Neural cell (in vitro differentiated cells): Measurements from ENCODE around the gene BPTF. TPM values are rescaled to one million over a fixed set of nuclear protein-coding genes. Genes with fewer than 3 reads are reported as not detected.

ENCODE experiments used
- H2AFZ ChIP-seq: fragments of 200-600, 300-800 bp; sonication (generic), shearing (Covaris generic); 2 replicates; pipeline ENCODE4 v1.6.0; 2014; ENCODE audit warnings: low read depth, mild to moderate bottlenecking, antibody characterized with exemption, low read length, moderate library complexity
- H3F3A ChIP-seq: fragments of 200-600 bp; shearing (Covaris generic); 2 replicates; pipeline ENCODE4 v1.6.1; 2016; ENCODE audit warnings: mild to moderate bottlenecking, moderate library complexity, mixed read lengths, antibody characterized with exemption, low read length; ENCODE audit not compliant: insufficient read depth, poor library complexity, severe bottlenecking
- H3K27ac ChIP-seq: fragments of 200-600, 300-800 bp; sonication (generic), shearing (Covaris generic); 2 replicates; pipeline ENCODE4 v1.5.1; 2014; ENCODE audit warnings: mild to moderate bottlenecking, low read length, moderate library complexity
- H3K27me3 ChIP-seq: fragments of 300-800, 200-600 bp; sonication (generic), shearing (Covaris generic); 2 replicates; pipeline ENCODE4 v1.6.0; 2014; ENCODE audit warnings: mild to moderate bottlenecking, low read depth, low read length, moderate library complexity; ENCODE audit not compliant: insufficient read depth
- H3K36me3 ChIP-seq: fragments of 300-800, 200-600 bp; sonication (generic), shearing (Covaris generic); 2 replicates; pipeline ENCODE4 v1.5.1; 2014; ENCODE audit warnings: mild to moderate bottlenecking, antibody characterized with exemption, low read length, moderate library complexity; ENCODE audit not compliant: insufficient read depth
- H3K4me2 ChIP-seq: fragments of 300-800, 200-600 bp; sonication (generic), shearing (Covaris generic); 2 replicates; pipeline ENCODE4 v1.6.0; 2014; ENCODE audit warnings: mild to moderate bottlenecking, low read length
- H3K4me3 ChIP-seq: fragments of 300-800, 200-600 bp; sonication (generic), shearing (Covaris generic); 2 replicates; pipeline ENCODE4 v1.5.1; 2014; ENCODE audit warnings: mild to moderate bottlenecking, low read length, moderate library complexity
- H3K79me2 ChIP-seq: fragments of 200-600 bp; shearing (Covaris generic); replicated peaks from 2 replicates; pipeline ENCODE4 v1.6.0; 2014; ENCODE audit warnings: mild to moderate bottlenecking, low read length, moderate library complexity; ENCODE audit not compliant: insufficient read depth
- H3K9ac ChIP-seq: fragments of 300-800, 200-600 bp; sonication (generic), shearing (Covaris generic); 2 replicates; pipeline ENCODE4 v1.6.1; 2016; ENCODE audit warnings: mild to moderate bottlenecking, low read length, mixed read lengths
- H3K9me2 ChIP-seq: fragments of 200-600 bp; shearing (Covaris generic); 2 replicates; pipeline ENCODE4 v1.6.1; 2016; ENCODE audit warnings: mild to moderate bottlenecking, low read length, mixed read lengths; ENCODE audit not compliant: insufficient read depth
- H3K9me3 ChIP-seq: fragments of 200-600, 300-800 bp; sonication (generic), shearing (Covaris generic); 2 replicates; pipeline ENCODE4 v1.6.1; 2016; ENCODE audit warnings: mild to moderate bottlenecking, mixed run types, low read length, moderate library complexity, mixed read lengths
- H4K20me1 ChIP-seq: fragments of 200-600 bp; shearing (Covaris generic); 2 replicates; pipeline ENCODE4 v1.6.1; 2016; ENCODE audit warnings: mild to moderate bottlenecking, mixed run types; ENCODE audit not compliant: insufficient read depth
- EP300 ChIP-seq: fragments of 450-650 bp; conservative IDR thresholded peaks from 2 replicates; pipeline ENCODE4 v1.6.1; 2014; ENCODE audit warnings: antibody characterized with exemption, mild to moderate bottlenecking, moderate library complexity; ENCODE audit not compliant: poor library complexity, severe bottlenecking
- EZH2 ChIP-seq: fragments of 200-600, 300-800 bp; shearing (Covaris generic), sonication (generic); IDR thresholded peaks from 2 replicates; pipeline ENCODE4 v1.6.1; 2014; ENCODE audit warnings: antibody characterized with exemption, low read length, borderline replicate concordance, mild to moderate bottlenecking; ENCODE audit not compliant: insufficient read depth, poor library complexity, severe bottlenecking
- MXI1 ChIP-seq: fragments of 450-650 bp; conservative IDR thresholded peaks from 2 replicates; pipeline ENCODE4 v1.6.1; 2014; ENCODE audit warnings: antibody characterized with exemption, mild to moderate bottlenecking; ENCODE audit not compliant: poor library complexity, severe bottlenecking
- POLR2AphosphoS5 ChIP-seq: IDR thresholded peaks from 2 replicates; pipeline ENCODE4 v1.6.1; 2012
- RAD21 ChIP-seq: fragments of 450-650 bp; conservative IDR thresholded peaks from 2 replicates; pipeline ENCODE4 v1.6.1; 2014; ENCODE audit warnings: antibody characterized with exemption, mild to moderate bottlenecking, moderate library complexity
- SMC3 ChIP-seq: fragments of 450-650 bp; conservative IDR thresholded peaks from 2 replicates; pipeline ENCODE4 v1.6.1; 2014; ENCODE audit warnings: antibody characterized with exemption, mild to moderate bottlenecking, moderate library complexity; ENCODE audit not compliant: poor library complexity
- TAF1 ChIP-seq: IDR thresholded peaks from 2 replicates; pipeline ENCODE4 v1.6.1; 2012; ENCODE audit warnings: low read depth
- polyA plus RNA-seq: library from polyadenylated mRNA; depleted of rRNA; stranded (reverse); fragments of >200 nt; gene quantifications from 2 replicates; pipeline ENCODE4 v1.2.3, GENCODE V29; 2014
- TF ChIP-seq, protein P1 (sequence below): IDR thresholded peaks from 2 replicates; pipeline ENCODE4 v1.6.1; 2012; ENCODE audit warnings: borderline replicate concordance
- TF ChIP-seq, protein P2 (sequence below): fragments of 450-650 bp; IDR thresholded peaks from 2 replicates; pipeline ENCODE4 v1.5.1; 2014; ENCODE audit warnings: antibody characterized with exemption, mild to moderate bottlenecking, moderate library complexity; ENCODE audit not compliant: poor library complexity, severe bottlenecking

BPTF gene
- polyA plus RNA-seq, 1 donor from 2014 or later = 46.7 TPM

DNA sequence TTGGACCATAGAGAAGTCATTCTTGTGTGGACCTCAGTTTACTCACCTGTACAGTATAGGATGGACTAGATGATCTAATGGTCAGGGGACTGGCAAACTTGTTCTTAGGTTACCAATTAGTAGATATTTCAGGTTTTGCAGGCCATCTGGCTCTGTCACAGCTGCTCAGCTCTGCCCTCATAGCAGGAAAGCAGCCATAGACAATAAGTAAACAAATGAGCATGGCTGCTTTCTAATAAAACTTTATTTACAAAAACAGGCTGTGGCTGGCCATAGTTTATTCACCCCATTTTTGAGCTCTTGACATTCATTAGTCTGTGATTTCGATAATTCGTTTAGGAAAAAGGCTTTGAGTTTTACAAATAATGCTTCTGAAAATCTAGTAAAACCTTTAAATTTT lies 12.7 kb downstream of the BPTF start:
- no peaks in the 10 kb centered on the region for H3F3A ChIP-seq
- H3K9me3 ChIP-seq = no peaks in the 10 kb centered on the region
- H2AFZ ChIP-seq = no peak overlapping the region
- TF ChIP-seq EZH2 (no peak), POLR2AphosphoS5 (no peak), MXI1 (no peak), SMC3 (no peak), RAD21 (no peak), TAF1 (no peak), EP300 (no peak)
- TF ChIP-seq, protein P1, sequence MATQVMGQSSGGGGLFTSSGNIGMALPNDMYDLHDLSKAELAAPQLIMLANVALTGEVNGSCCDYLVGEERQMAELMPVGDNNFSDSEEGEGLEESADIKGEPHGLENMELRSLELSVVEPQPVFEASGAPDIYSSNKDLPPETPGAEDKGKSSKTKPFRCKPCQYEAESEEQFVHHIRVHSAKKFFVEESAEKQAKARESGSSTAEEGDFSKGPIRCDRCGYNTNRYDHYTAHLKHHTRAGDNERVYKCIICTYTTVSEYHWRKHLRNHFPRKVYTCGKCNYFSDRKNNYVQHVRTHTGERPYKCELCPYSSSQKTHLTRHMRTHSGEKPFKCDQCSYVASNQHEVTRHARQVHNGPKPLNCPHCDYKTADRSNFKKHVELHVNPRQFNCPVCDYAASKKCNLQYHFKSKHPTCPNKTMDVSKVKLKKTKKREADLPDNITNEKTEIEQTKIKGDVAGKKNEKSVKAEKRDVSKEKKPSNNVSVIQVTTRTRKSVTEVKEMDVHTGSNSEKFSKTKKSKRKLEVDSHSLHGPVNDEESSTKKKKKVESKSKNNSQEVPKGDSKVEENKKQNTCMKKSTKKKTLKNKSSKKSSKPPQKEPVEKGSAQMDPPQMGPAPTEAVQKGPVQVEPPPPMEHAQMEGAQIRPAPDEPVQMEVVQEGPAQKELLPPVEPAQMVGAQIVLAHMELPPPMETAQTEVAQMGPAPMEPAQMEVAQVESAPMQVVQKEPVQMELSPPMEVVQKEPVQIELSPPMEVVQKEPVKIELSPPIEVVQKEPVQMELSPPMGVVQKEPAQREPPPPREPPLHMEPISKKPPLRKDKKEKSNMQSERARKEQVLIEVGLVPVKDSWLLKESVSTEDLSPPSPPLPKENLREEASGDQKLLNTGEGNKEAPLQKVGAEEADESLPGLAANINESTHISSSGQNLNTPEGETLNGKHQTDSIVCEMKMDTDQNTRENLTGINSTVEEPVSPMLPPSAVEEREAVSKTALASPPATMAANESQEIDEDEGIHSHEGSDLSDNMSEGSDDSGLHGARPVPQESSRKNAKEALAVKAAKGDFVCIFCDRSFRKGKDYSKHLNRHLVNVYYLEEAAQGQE = no peak
- TF ChIP-seq, protein P2, sequence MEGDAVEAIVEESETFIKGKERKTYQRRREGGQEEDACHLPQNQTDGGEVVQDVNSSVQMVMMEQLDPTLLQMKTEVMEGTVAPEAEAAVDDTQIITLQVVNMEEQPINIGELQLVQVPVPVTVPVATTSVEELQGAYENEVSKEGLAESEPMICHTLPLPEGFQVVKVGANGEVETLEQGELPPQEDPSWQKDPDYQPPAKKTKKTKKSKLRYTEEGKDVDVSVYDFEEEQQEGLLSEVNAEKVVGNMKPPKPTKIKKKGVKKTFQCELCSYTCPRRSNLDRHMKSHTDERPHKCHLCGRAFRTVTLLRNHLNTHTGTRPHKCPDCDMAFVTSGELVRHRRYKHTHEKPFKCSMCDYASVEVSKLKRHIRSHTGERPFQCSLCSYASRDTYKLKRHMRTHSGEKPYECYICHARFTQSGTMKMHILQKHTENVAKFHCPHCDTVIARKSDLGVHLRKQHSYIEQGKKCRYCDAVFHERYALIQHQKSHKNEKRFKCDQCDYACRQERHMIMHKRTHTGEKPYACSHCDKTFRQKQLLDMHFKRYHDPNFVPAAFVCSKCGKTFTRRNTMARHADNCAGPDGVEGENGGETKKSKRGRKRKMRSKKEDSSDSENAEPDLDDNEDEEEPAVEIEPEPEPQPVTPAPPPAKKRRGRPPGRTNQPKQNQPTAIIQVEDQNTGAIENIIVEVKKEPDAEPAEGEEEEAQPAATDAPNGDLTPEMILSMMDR = no peak
- peaks cover 89% of the 10 kb centered on the region for H3K79me2 ChIP-seq
- H4K20me1 ChIP-seq = peaks cover 11% of the 10 kb centered on the region
- no peaks in the 10 kb centered on the region for H3K36me3 ChIP-seq
- no peak overlapping the region for H3K9ac ChIP-seq
- H3K4me2 ChIP-seq = no peak overlapping the region
- H3K4me3 ChIP-seq = no peak overlapping the region
- H3K9me2 ChIP-seq = no peaks in the 10 kb centered on the region
- H3K27ac ChIP-seq = no peak overlapping the region
- no peaks in the 10 kb centered on the region for H3K27me3 ChIP-seq

DNA sequence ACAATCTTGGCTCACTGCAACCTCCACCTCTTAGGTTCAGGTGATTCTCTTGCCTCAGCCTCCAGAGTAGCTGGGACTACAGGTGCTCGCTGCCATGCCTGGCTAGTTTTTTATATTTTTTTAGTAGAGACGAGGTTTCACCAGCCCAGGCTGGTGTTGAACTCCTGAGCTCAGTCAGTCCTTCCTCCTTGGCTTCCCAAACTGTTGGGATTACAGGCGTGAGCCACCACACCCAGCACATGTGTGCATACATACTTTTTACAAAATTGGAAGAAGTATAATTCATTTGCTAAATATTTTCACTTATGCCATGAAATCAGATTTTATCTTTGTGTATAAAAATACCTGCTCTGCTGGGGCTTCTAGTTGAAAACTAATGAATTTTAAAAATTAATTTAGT lies 13.2 kb downstream of the BPTF start:
- Histone ChIP-seq H3K9ac (no peak overlapping the region), H3K4me3 (no peak overlapping the region), H3K9me2 (no peaks in the 10 kb centered on the region), H3K36me3 (no peaks in the 10 kb centered on the region), H3K4me2 (no peak overlapping the region), H3K27ac (no peak overlapping the region), H3K79me2 (peaks cover 83% of the 10 kb centered on the region), H3K27me3 (no peaks in the 10 kb centered on the region), H3K9me3 (no peaks in the 10 kb centered on the region), H2AFZ (no peak overlapping the region), H4K20me1 (peaks cover 11% of the 10 kb centered on the region), H3F3A (no peaks in the 10 kb centered on the region)
- TF ChIP-seq POLR2AphosphoS5 = no peak
- TF ChIP-seq EP300 = no peak
- no peak for TF ChIP-seq TAF1
- TF ChIP-seq, protein P2 = no peak
- TF ChIP-seq MXI1 = no peak
- no peak for TF ChIP-seq EZH2
- no peak for TF ChIP-seq SMC3
- TF ChIP-seq, protein P1 = no peak
- no peak for TF ChIP-seq RAD21
